HL-60 (cell line): Measurements from ENCODE around the gene LRMDA.

ENCODE experiments used
- DNase-seq, 2 experiments: peaks; one replicate each; pipeline ENCODE4 v3.0.0-alpha.2; 2010 to 2020; ENCODE audit warnings: low read depth in 1 of 2, low spot score in 1 of 2
- H3K27ac ChIP-seq: fragments of 250-450 bp; sonication (Bioruptor Pico); replicated peaks from 2 replicates; pipeline ENCODE4 v1.5.1; 2020; ENCODE audit warnings: mild to moderate bottlenecking, moderate library complexity
- H3K27me3 ChIP-seq: fragments of 250-450 bp; sonication (Bioruptor Pico); 2 replicates; pipeline ENCODE4 v1.5.1; 2021; ENCODE audit warnings: mild to moderate bottlenecking, moderate library complexity; ENCODE audit not compliant: insufficient read depth, poor library complexity, severe bottlenecking
- H3K4me3 ChIP-seq: replicated peaks from 2 replicates; pipeline ENCODE4 v1.5.1; 2011; ENCODE audit warnings: mild to moderate bottlenecking, control low read depth, low read length; ENCODE audit not compliant: insufficient read depth
- GABPA ChIP-seq: IDR thresholded peaks from 2 replicates; pipeline ENCODE4 v1.6.1; 2012; ENCODE audit warnings: low read depth
- POLR2AphosphoS5 ChIP-seq: IDR thresholded peaks from 2 replicates; pipeline ENCODE4 v1.6.1; 2012; ENCODE audit warnings: low read depth
- REST ChIP-seq: IDR thresholded peaks from 2 replicates; pipeline ENCODE4 v1.6.1; 2012; ENCODE audit warnings: low read depth; ENCODE audit not compliant: insufficient replicate concordance
- SPI1 ChIP-seq: IDR thresholded peaks from 2 replicates; pipeline ENCODE4 v1.6.1; 2012; ENCODE audit warnings: low read depth, mild to moderate bottlenecking, borderline replicate concordance
- TF ChIP-seq, protein P1 (sequence below): IDR thresholded peaks from one replicate; pipeline ENCODE4 v1.5.1; 2011; ENCODE audit warnings: low read length, control low read depth, inconsistent platforms; ENCODE audit not compliant: insufficient read depth

Gene LRMDA

GRCh38 chr10:76038696-76039095 is 607.3 kb downstream of the LRMDA start:
- DNase-seq = no peak
- Histone ChIP-seq H3K4me3 (no peak overlapping the region), H3K27ac (no peak overlapping the region), H3K27me3 (no peaks in the 10 kb centered on the region)
- TF ChIP-seq SPI1 (no peak), REST (no peak), GABPA (no peak), POLR2AphosphoS5 (no peak)
- TF ChIP-seq, protein P1, sequence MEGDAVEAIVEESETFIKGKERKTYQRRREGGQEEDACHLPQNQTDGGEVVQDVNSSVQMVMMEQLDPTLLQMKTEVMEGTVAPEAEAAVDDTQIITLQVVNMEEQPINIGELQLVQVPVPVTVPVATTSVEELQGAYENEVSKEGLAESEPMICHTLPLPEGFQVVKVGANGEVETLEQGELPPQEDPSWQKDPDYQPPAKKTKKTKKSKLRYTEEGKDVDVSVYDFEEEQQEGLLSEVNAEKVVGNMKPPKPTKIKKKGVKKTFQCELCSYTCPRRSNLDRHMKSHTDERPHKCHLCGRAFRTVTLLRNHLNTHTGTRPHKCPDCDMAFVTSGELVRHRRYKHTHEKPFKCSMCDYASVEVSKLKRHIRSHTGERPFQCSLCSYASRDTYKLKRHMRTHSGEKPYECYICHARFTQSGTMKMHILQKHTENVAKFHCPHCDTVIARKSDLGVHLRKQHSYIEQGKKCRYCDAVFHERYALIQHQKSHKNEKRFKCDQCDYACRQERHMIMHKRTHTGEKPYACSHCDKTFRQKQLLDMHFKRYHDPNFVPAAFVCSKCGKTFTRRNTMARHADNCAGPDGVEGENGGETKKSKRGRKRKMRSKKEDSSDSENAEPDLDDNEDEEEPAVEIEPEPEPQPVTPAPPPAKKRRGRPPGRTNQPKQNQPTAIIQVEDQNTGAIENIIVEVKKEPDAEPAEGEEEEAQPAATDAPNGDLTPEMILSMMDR = no peak

- Histone ChIP-seq H3K4me3 (no peak overlapping the region), H3K27me3 (no peaks in the 10 kb centered on the region), H3K27ac (no peak overlapping the region)
- TF ChIP-seq SPI1 (no peak), GABPA (no peak), REST (no peak), POLR2AphosphoS5 (no peak)
- TF ChIP-seq, protein P1 = no peak
- DNase-seq = no peak
Measured at GRCh38 chr10:76040107-76040829, 608.8 kb downstream of the LRMDA start.

DNA sequence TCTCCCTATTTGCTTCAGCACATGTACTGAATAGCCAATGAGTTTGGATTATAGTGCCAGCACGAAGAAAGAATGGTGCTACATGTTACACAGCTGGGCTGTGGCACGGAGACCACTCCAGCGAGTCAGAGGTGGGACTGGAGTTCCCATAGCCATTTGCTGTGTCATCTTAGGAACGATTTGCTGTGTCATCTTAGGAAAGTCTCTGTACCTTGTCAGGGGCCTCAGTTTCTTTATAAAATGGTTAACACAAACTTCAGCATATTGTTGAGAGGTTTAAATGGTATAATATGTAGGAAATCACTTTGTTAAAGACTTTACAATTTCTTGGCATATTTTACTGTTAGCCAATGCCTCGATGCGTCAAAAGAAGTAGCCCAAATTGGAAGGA is 609.4 kb downstream of the LRMDA start:
- no peak overlapping the region for H3K4me3 ChIP-seq
- H3K27me3 ChIP-seq = no peaks in the 10 kb centered on the region
- DNase-seq = no peak
- no peak for TF ChIP-seq GABPA
- TF ChIP-seq, protein P1 = no peak
- no peak overlapping the region for H3K27ac ChIP-seq

GRCh38 chr10:76041551-76041950 is 610.1 kb downstream of the LRMDA start:
- Histone ChIP-seq H3K27me3 (no peaks in the 10 kb centered on the region), H3K4me3 (no peak overlapping the region), H3K27ac (no peak overlapping the region)
- DNase-seq = no peak
- TF ChIP-seq GABPA (no peak), POLR2AphosphoS5 (no peak), SPI1 (no peak), REST (no peak)
- TF ChIP-seq, protein P1 = no peak
